OCI-LY1 (cell line): ENCODE results near the gene FBXO46.

ENCODE experiments used
- EZH2 ChIP-seq: fragments of 200-600 bp; sonication (generic), shearing (Covaris generic); IDR thresholded peaks from 2 replicates; pipeline ENCODE4 v1.8.0; 2017; ENCODE audit warnings: borderline replicate concordance, mixed run types, mild to moderate bottlenecking, antibody characterized with exemption, low read length, moderate library complexity, mixed read lengths
- TF ChIP-seq, protein P1 (sequence below): fragments of 200-600 bp; sonication (generic), shearing (Covaris generic); IDR thresholded peaks from 2 replicates; pipeline ENCODE4 v1.5.1; 2017; ENCODE audit warnings: mild to moderate bottlenecking, antibody characterized with exemption, low read length, moderate library complexity, mixed read lengths

DNA sequence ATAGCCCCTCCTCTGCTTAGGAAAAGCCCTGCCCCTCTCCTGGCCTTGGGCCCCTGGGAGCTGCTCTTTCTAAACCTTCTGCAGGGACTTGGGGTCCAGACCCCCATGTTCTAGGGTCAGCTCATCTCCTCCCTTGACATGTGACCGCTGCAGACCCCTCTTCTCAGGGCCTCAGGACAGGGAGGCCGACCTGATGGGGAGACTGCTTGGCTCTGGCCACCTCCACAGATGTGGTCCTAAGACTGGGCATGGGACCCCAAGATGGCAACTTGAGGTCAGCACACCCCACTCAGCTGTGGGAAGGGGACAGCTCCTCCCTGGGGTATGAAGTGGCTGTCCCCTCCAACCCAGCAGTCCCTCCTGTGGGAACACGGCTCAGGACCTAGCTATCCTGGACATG is 42.2 kb upstream of the FBXO46 start:
- TF ChIP-seq, protein P1, sequence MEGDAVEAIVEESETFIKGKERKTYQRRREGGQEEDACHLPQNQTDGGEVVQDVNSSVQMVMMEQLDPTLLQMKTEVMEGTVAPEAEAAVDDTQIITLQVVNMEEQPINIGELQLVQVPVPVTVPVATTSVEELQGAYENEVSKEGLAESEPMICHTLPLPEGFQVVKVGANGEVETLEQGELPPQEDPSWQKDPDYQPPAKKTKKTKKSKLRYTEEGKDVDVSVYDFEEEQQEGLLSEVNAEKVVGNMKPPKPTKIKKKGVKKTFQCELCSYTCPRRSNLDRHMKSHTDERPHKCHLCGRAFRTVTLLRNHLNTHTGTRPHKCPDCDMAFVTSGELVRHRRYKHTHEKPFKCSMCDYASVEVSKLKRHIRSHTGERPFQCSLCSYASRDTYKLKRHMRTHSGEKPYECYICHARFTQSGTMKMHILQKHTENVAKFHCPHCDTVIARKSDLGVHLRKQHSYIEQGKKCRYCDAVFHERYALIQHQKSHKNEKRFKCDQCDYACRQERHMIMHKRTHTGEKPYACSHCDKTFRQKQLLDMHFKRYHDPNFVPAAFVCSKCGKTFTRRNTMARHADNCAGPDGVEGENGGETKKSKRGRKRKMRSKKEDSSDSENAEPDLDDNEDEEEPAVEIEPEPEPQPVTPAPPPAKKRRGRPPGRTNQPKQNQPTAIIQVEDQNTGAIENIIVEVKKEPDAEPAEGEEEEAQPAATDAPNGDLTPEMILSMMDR = no peak
- no peak for TF ChIP-seq EZH2
